Dermis microvascular lymphatic vessel endothelial cell (primary cell): ENCODE data around the gene TMCO2. TPM values are rescaled to one million over a fixed set of nuclear protein-coding genes. Genes with fewer than 3 reads are reported as not detected.
"Not testable (repeated sequence)": the region's sequence is repeated elsewhere in the genome, so short reads cannot be mapped to it uniquely, and the experiment has no call there.

Source experiments
- DNase-seq, 2 donors: peaks; one replicate each; pipeline versions ENCODE4 v3.0.0 to v3.0.0-alpha.2; 2010; ENCODE audit warnings: low read depth in 2 of 2
- total RNA-seq: library from RNA; depleted of rRNA; stranded (reverse); fragments of >200 nt; gene quantifications from 2 replicates; pipeline ENCODE4 v1.2.1, GENCODE V29; 2014

The TMCO2 gene
- not detected in 2 replicates for total RNA-seq

GRCh38 chr1:40247655-40248054, at the start of gene TMCO2:
Gene TMCO2, plus strand, starts transcription at chr1:40247937. Its CDS starts 57 bp downstream, at chr1:40247994.
- no peak for DNase-seq

- DNase-seq, result no peak
Observed at GRCh38 chr1:40199126-40199525, 48.6 kb upstream of the TMCO2 start.

GRCh38 chr1:40204856-40205255, 42.9 kb upstream of the TMCO2 start:
- no peak for DNase-seq

- DNase-seq, result peak; percentile 15 to 34
Observed at GRCh38 chr1:40210511-40211204, 37.1 kb upstream of the TMCO2 start.

DNA sequence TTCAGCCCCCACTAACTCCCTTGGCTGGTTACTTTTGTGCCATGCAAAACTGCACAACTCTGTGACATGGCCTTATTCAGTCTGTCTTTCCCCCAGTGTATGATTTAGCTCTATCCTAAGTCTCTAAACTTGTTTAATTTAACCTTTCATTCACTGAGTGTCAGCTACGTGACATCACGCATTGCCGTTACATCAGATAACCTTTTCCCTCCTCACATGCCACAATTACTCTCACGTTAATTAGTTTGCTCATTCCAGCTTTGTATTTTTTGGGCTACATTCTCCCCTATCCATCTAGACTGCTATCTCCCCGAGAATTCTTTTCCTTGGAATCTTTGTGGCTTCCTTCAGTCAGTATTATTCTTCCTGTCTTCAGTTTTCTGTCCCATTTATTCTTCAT, 29.4 kb upstream of the TMCO2 start:
- no peak for DNase-seq

- not testable (repeated sequence) for DNase-seq
Observed at GRCh38 chr1:40221471-40221905, 26.2 kb upstream of the TMCO2 start.

DNA sequence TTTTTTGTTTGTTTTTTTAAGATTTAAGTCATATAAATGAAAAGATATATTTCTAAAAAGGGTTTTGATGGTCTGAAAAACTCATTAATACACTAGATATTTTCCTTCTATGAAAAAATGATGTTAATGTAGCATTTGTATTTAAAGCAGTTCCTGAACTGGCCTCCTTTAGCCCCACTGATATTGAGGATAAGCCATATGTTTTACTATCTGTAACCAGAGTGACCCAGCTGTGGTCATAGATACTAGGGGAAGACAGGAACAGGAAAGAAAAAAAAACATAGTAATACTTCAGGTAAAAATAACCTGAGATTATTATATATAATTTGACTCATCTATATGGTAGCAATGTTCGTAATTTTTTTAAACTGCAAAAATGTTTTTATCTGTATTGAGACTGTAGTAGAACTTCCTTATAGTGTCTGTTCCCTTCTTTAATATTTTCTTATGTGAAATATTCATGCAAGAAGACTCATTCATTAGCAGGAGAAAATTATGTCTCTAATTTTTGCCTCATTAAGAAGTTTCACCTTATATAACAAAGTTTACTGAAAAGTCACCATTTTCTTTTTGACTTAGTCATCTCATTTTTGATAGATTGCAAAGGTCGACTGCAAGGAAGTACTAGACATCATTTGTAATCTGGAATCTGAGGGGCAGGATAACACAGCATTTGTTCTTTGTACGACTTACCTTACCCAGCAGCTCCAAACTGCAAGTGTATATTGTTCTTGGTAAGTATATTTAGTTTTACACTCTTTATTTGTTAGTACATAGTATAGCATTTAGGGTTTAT, 25.6 kb upstream of the TMCO2 start:
- no peak for DNase-seq

DNA sequence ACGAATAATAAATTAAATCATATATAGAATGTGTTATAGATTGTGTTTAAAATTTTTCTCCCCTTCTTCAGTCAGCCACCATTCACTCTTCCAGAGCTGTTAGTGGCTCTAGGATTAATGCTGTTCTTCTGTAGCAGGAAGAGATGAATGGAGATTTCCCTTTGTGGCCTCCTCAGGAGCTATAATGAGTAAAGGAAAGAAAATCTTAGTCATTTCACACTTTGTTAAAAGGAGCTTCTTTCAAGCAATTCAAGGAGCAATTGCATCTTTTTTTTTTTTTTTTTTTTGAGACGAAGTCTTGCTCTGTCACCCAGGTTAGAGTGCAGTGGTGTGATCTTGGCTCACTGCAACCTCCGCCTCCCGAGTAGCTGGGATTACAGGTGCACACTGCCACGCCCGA, 23.7 kb upstream of the TMCO2 start:
- no peak for DNase-seq

DNA sequence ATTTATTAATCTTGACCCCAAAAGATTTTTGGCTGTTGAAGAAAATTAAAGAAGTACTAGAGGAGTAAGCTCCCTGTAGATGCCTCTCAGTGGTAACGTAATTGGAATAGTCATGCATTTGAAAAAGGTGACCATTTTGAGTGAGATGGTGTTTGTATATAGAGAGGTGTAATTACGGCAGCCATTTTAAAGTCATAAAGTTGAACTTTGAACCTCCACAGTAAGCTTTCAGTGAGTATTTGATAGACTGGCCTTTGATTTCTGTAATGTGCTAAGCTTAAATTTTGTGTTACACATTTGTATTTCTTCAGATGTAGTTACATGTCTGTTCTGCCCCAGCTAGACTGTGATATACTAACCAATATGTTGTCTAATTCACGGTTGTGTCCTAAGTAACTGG, 21.5 kb upstream of the TMCO2 start:
- DNase-seq, result no peak

DNA sequence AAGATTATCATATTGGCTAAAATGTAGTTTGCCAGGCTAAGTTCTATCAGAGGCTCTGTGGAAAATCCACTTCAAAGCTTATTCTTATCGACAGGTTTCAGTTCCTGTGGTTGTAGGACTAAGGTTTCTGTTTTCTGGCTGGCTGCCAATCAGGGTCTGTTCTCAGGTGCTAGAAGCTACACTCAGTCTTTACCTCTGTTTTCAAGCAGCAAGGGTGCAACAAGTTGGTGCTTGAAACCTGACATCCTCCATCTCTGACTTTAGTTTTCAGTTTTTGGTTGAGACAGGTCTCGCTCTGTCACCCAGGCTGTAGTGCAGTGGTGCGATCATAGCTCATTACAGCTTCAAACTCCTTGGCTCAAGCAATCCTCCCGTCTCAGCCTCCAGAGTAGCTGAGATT, 15.3 kb upstream of the TMCO2 start:
- DNase-seq, result no peak

DNA sequence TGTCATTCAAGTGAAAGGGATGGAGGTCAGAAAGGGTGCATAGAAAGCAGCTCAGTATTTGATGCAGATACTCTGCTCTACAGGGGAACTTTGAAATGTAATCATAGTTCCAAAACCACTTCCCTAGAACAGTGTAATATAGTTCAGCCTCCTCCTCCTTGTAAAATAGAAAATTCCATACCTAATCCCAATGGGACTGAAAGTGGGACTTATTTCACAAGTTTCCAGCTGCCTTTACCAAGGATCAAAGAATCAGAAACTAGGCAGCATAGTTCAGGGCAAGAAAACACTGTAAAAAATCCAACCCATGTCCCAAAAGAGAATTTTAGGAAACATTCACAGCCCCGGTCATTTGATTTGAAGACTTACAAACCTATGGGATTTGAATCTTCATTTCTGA, 8.1 kb upstream of the TMCO2 start:
- no peak for DNase-seq

DNA sequence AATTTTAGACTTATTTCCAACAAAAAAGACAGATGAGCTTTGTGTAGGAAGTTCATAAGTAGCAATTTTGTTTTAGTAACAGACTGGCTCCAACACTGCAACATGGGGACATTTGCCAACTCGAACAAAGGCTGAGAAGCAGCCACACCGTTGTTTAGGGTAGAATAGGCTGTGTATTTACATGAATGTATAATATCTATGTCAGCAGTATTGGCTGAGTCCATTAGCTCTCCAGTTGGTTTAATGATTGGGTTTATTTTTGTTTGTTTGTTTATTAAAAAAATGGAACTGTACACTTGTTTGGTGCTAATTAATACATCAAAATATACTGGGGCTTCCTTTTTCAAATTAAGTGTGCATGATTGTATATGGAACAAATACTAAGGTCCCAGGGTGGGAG, 7.3 kb upstream of the TMCO2 start:
- DNase-seq, result no peak

- no peak for DNase-seq
Observed at GRCh38 chr1:40241362-40241761, 6.4 kb upstream of the TMCO2 start.

DNA sequence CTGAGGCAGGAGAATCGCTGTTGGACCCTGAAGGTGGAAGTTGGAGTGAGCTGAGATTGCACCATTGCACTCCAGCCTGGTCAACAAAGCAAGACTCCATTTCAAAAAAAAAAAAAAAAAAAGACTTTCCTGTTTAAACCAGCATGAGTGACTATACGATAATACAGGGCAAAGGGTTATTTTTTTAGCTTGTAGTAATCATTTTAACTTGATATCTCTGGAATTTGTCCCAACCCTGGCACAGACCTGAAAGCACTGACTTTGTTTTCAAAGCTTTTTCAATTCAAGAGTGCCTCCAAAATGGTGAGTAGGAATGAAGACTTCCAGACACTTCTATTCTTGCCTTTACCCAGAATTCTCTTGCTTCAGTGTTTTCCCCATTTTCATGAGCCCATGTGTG, 4.4 kb upstream of the TMCO2 start:
- DNase-seq, result peak; percentile 43 to 82

GRCh38 chr1:40244138-40244744, 3.5 kb upstream of the TMCO2 start:
- DNase-seq, result no peak

DNA sequence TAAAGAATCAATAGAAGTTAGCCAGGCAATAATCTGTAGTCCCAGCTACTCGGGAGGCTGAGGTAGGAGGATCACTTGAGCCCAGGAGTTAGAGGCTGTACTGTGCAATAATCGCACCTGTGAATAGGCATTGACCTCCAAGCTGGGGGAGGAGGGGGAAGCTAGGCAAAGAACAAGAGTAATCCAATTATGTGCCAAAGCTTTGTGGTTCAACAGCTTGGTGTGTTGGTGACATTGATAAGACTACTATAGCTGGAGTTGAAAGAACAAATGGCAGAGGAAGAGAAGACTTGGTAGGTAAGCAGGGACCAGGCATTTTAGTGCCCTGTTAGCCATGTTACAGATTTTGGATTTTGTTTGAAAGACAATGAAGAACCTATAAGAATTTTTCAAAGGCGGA, 2.1 kb upstream of the TMCO2 start:
- no peak for DNase-seq

DNA sequence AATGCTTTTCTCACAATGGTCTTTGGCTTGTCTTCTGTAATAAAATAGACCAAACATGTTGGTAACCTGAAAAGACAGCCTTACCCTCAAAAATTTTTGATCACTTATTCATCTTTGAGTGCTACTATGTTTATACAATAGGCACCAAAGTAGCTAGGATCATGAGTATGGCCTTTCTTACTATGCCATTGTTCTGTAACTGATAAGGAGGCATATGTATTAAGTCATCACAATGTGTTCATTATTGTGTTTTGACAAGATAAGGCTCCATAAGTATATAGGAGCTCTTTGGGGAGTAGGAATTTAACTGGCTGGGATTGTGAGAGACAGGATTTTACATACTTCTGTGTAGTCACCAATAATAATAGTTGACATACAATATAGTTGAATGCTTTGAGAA, 675 bp downstream of the TMCO2 start:
- DNase-seq, result peak in 1 of 2 donors; percentile 51

GRCh38 chr1:40251456-40251855, 3.7 kb downstream of the TMCO2 start:
- DNase-seq, result no peak

DNA sequence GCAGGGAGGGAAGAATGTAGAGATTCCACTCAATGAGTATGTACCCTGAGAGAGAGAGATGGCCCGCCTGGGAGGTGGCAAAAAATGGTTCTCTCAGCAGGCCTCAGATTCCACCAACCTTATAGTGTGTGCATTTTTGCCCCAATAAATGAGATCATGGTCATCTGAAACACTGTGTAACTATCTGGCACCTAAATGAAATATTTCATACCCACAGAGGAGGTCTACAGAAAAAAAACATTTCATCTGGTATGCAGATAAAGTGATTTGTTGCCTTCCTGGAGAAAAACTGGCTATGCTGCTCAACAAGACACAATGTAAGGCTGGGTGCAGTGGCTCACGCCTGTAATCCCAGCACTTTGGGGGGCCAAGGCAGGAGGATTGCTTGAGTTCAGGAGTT, 4.9 kb downstream of the TMCO2 start:
- DNase-seq, result no peak

GRCh38 chr1:40255231-40255630, 7.5 kb downstream of the TMCO2 start:
- DNase-seq, result no peak

GRCh38 chr1:40256401-40257084, 8.8 kb downstream of the TMCO2 start:
- DNase-seq, result peak; percentile 9 to 10

- no peak for DNase-seq
Observed at GRCh38 chr1:40257313-40257687, 9.6 kb downstream of the TMCO2 start.
